LNCaP clone FGC (cell line): ENCODE results near the gene RSRC2.
"Not testable (repeated sequence)": the region's sequence is repeated elsewhere in the genome, so short reads cannot be mapped to it uniquely, and the experiment has no call there.

Source experiments
- DNase-seq: peaks from one replicate; pipeline ENCODE4 v3.0.0-alpha.2; 2011; ENCODE audit warnings: low read depth
- H3K4me3 ChIP-seq: 2 replicates; pipeline ENCODE4 v1.5.1; 2011; ENCODE audit warnings: mild to moderate bottlenecking, low read depth, low read length, control low read depth
- TF ChIP-seq, protein P1 (sequence below): IDR thresholded peaks from 2 replicates; pipeline ENCODE4 v1.5.1; 2012; ENCODE audit warnings: mild to moderate bottlenecking; ENCODE audit not compliant: control insufficient read depth, insufficient read depth; ENCODE audit errors: extremely low read depth

Gene RSRC2

DNA sequence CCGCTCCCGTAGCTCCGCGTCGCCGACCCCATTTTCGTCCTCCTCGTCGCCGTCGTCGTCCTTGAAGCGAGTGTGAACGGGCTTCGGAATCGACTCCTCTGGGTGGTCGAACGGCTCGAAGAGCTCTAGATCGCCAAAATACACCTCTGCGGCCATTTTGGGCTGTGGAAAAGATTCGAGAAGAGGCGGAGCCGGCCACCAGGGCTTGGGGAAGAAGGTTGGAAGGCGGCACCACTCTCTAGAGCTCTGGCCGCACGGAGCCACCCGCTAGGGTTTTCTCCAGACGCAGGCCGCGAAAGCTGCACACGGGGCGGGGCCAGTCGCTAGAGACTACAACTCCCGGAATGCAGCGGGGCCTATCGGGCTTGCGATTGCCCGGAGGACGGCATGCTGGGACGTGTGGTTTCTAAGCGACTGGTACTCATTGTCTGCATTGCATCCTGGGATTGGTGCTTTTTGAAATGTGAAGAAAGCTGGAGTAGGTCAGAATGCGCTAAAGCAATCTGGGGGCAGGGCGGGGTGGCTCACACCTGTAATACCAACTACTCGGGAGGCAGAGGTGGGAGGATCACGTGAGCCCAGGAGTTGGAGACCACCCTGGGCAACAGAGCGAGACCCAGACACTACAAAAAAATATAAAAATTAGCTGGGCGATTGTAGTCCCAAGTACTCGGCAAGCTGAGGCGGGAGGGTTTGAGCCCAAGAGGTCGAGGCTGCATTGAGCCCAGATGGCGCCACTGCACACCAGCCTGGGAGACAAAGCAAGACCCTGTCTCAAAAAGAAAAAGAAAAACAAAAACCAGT is 25.8 kb downstream of the RSRC2 start, which contains the start of gene ZCCHC8:
Gene ZCCHC8 (minus strand): TSS at position 248 of the 804 bp plus-strand sequence. CDS start 92 bp downstream, at position 156.
- DNase-seq = peak; percentile 94
- H3K4me3 ChIP-seq = peak within 1 kb of the TSS; percentile 83
- TF ChIP-seq, protein P1, sequence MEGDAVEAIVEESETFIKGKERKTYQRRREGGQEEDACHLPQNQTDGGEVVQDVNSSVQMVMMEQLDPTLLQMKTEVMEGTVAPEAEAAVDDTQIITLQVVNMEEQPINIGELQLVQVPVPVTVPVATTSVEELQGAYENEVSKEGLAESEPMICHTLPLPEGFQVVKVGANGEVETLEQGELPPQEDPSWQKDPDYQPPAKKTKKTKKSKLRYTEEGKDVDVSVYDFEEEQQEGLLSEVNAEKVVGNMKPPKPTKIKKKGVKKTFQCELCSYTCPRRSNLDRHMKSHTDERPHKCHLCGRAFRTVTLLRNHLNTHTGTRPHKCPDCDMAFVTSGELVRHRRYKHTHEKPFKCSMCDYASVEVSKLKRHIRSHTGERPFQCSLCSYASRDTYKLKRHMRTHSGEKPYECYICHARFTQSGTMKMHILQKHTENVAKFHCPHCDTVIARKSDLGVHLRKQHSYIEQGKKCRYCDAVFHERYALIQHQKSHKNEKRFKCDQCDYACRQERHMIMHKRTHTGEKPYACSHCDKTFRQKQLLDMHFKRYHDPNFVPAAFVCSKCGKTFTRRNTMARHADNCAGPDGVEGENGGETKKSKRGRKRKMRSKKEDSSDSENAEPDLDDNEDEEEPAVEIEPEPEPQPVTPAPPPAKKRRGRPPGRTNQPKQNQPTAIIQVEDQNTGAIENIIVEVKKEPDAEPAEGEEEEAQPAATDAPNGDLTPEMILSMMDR = no peak

DNA sequence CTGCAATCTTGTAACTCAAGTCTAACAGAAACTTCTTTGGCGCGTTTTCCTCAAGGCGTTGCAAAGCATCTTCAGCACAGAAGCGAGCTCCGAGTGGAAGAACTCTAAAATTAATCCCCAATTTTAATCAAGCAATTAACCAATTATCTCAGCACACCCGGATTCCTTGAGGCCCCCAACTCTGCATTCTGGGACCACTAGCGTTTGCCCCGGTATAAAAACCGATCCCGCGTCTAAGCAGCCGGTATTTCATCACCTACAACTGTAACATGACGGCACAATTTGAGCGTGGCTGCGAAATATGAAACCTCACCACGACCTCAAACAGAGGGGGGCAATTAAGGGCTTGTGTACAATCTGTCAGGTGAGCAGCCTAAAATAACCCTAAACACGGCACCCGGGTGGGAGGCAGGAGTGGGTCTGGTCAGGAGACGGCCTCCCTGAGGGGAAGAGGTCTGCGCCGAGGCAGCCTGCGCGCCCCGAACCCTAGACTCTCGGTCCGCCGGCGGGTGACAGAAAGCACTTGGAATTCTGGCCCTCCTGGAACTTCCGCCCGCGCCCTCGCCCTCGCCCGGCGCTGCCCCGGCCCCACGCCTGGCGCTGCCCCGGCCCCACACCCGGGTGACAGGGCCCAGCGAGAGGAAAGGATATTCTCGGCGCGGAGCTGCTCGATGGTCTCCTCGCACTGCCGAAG is 26.6 kb downstream of the RSRC2 start:
- TF ChIP-seq, protein P1 = no peak
- DNase-seq = no peak
- H3K4me3 ChIP-seq = peak overlapping the region; percentile 83

DNA sequence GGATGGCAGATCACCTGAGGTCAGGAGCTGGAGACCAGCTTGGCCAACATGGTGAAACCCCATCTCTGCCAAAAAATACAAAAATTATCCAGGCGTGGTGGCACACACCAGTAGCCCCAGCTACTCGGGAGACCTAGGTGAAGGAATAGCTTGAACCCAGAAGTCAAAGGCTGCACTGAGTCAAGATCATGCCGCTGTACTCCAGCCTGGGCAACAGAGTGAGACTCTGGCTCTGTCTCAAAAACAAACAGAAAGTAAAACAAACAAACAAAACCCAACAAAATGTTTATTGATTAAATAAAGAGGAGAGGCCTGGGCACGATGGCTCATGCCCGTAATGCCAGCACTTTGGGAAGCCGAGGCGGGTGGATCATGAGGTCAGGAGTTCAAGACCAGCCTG is 31.5 kb downstream of the RSRC2 start:
- no peak for DNase-seq
- TF ChIP-seq, protein P1 = no peak
- H3K4me3 ChIP-seq = no peak overlapping the region

DNA sequence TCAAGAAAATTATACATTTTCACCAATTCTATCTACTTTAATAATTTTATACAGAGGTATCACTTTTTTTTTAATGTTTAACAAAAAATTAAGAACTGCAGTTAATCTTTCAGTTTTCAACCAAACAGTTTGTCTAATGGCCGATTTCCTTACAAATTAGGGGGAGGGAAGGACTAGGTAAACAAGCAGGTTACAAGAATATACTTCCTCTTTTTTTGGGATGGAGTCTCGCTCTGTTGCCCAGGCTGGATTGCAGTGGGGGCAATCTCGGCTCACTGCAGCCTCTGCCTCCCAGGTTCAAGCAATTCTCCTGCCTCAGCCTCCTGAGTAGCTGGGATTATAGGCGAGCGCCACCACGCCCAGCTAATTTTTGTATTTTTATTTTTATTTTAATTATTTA is 33.5 kb downstream of the RSRC2 start:
- not testable (repeated sequence) for DNase-seq

DNA sequence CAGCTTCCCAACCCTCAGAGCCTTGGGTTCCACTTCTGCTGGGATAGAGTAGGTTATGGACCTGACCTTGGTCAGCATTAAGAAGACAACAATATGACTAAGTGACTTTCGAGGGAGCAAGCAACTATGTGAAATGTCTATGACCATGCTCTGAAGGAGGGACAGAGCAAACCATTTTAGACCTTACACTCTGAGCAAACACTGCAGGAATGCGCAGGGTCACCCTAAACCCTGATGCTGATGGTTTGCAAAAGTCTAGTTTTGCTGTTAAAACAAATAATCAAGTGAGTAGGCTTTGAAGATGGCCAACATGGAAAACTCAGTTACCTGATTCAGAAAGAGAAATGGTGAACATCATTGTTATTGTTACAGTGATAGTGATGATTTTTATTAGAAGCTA is 34.7 kb downstream of the RSRC2 start:
- H3K4me3 ChIP-seq = no peak overlapping the region
- no peak for DNase-seq
- TF ChIP-seq, protein P1 = no peak

More for the DNA sequence above, 33.5 kb downstream of the RSRC2 start:
- not testable (repeated sequence) for H3K4me3 ChIP-seq

DNA sequence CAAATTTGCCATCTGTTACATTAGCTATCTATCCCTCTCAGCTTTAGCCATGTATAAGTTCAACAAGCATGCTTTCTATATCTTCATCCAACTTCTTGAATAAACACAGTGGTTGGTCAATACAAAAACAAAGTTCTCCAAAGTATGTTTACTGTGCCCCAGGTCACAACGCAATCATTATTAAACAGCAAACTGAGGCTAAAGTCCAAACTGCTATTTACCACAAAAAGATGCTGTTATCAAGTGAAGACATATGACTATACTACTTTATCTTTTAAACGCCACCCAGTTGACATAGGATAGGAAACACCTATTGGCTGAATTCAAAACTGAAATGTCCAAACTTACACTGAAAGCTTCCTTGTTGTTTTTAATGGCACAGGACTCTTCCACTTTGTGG is 37.7 kb downstream of the RSRC2 start:
- no peak overlapping the region for H3K4me3 ChIP-seq
- TF ChIP-seq, protein P1 = no peak
- DNase-seq = no peak

DNA sequence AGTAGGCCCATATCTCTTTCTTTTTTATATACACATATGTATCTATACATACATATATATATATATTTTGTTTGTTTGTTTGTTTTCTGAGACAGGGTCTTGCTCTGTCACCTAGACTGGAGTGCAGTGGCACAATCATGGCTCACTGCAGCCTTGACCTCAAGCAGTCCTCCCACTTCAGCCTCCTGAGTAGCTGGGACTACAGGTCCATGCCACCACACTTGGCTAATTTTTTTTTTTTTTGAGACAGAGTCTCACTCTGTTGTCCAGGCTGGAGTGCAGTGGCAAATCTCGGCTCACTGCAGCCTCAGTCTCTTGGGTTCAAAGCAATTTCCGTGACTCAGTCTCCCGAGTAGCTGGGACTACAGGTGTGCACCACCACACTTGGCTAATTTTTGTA is 38.9 kb downstream of the RSRC2 start:
- DNase-seq, H3K4me3 ChIP-seq: not testable (repeated sequence)
